Endothelial cell of umbilical vein (primary cell): Measurements from ENCODE around the gene PTPN14. TPM values are rescaled to one million over a fixed set of nuclear protein-coding genes. Genes with fewer than 3 reads are reported as not detected.
A peak's percentile ranks its signal among the peaks of the same experiment; 100 is the strongest.

Source experiments
- BruUV-seq: library from RNA; stranded (reverse); fragments of 400-500 nt; replicated peaks from 2 replicates; lab custom pipeline; 2021; lab: Mats Ljungman, UMichigan
- CTCF ChIA-PET: fragments of 300-600, 350-600 bp; sonication (Branson Sonifier 250); formaldehyde crosslinking; loops from one replicate; lab custom pipeline; 2021; ENCODE audit warnings: antibody characterized with exemption, inconsistent platforms; lab: Charles Lee
- POLR2A ChIA-PET: fragments of 300-600, 350-600 bp; sonication (Branson Sonifier 250); formaldehyde crosslinking; loops from one replicate; lab custom pipeline; 2021; ENCODE audit warnings: antibody characterized with exemption, inconsistent platforms; lab: Charles Lee
- DNase-seq: peaks from one replicate; pipeline ENCODE4 v3.0.0-alpha.2; 2011; ENCODE audit warnings: low read depth, low spot score
- FAIRE-seq: peaks from 2 replicates; lab custom pipeline; 2011; peaks lifted over from hg19 to GRCh38; lab: Jason Lieb, UNC
- H2AFZ ChIP-seq: 2 replicates; pipeline ENCODE4 v1.6.0; 2012; ENCODE audit warnings: low read depth, low read length, control low read depth, inconsistent platforms
- H3K27ac ChIP-seq: 2 replicates; pipeline ENCODE4 v1.5.1; 2011; ENCODE audit warnings: low read depth, mild to moderate bottlenecking, control low read depth, low read length, moderate library complexity; ENCODE audit not compliant: insufficient read depth
- H3K27me3 ChIP-seq, 2 experiments: 2 replicates each; pipeline versions ENCODE4 v1.6.0 to v1.6.1; 2011; ENCODE audit warnings: low read length in 2 of 2, mixed read lengths in 1 of 2; ENCODE audit not compliant: control insufficient read depth in 2 of 2, insufficient read depth in 2 of 2
- H3K36me3 ChIP-seq, 2 experiments: 2 replicates in 1 of 2; 3 replicates in 1 of 2; pipeline ENCODE4 v1.5.1; 2011; ENCODE audit warnings: low read length in 2 of 2, mild to moderate bottlenecking in 1 of 2, moderate library complexity in 1 of 2; ENCODE audit not compliant: control insufficient read depth in 2 of 2, insufficient read depth in 2 of 2; ENCODE audit errors: extremely low read depth in 1 of 2
- H3K4me1 ChIP-seq: 3 replicates; pipeline ENCODE4 v1.5.1; 2011; ENCODE audit warnings: mild to moderate bottlenecking, low read length; ENCODE audit not compliant: control insufficient read depth, insufficient read depth; ENCODE audit errors: extremely low read depth
- H3K4me2 ChIP-seq: 2 replicates; pipeline ENCODE4 v1.6.1; 2011; ENCODE audit warnings: low read length, control low read depth, mixed read lengths; ENCODE audit not compliant: insufficient read depth
- H3K4me3 ChIP-seq, 3 experiments: fragments of 200-600 bp in 1 of 3; sonication (generic), shearing (Covaris generic) in 1 of 3; replicated peaks in 1 of 3; 2 replicates each; pipeline ENCODE4 v1.5.1; 2011 to 2016; ENCODE audit warnings: control low read depth in 3 of 3, low read length in 3 of 3, mild to moderate bottlenecking in 2 of 3, inconsistent platforms in 1 of 3, low read depth in 1 of 3, moderate library complexity in 1 of 3; ENCODE audit not compliant: insufficient read depth in 1 of 3
- H3K79me2 ChIP-seq: 2 replicates; pipeline ENCODE4 v1.6.0; 2012; ENCODE audit warnings: low read length, inconsistent platforms; ENCODE audit not compliant: control insufficient read depth, insufficient read depth
- H3K9ac ChIP-seq: replicated peaks from 2 replicates; pipeline ENCODE3; 2011; ENCODE audit warnings: low read length, control low read depth; ENCODE audit not compliant: insufficient read depth; ENCODE audit errors: extremely low read depth
- H3K9me1 ChIP-seq: replicated peaks from 3 replicates; pipeline ENCODE4 v1.6.0; 2011; ENCODE audit warnings: mild to moderate bottlenecking, low read length; ENCODE audit not compliant: control insufficient read depth, insufficient read depth; ENCODE audit errors: extremely low read depth
- H3K9me3 ChIP-seq: replicated peaks from 2 replicates; pipeline ENCODE4 v1.5.1; 2012; ENCODE audit warnings: low read length, inconsistent platforms; ENCODE audit not compliant: control insufficient read depth, insufficient read depth
- H4K20me1 ChIP-seq: replicated peaks from 2 replicates; pipeline ENCODE3; 2011; ENCODE audit warnings: mild to moderate bottlenecking, low read length; ENCODE audit not compliant: control insufficient read depth, insufficient read depth; ENCODE audit errors: extremely low read depth
- EZH2 ChIP-seq: IDR thresholded peaks from 2 replicates; pipeline ENCODE4 v1.6.1; 2012; ENCODE audit warnings: borderline replicate concordance, low read depth, mild to moderate bottlenecking, moderate library complexity, low read length, inconsistent platforms; ENCODE audit not compliant: severe bottlenecking
- FOS ChIP-seq: IDR thresholded peaks from 2 replicates; pipeline ENCODE4 v1.6.1; 2011; ENCODE audit warnings: mild to moderate bottlenecking, low read length, moderate library complexity, borderline replicate concordance; ENCODE audit not compliant: insufficient read depth
- GATA2 ChIP-seq: IDR thresholded peaks from 2 replicates; pipeline ENCODE4 v1.7.0; 2011; ENCODE audit warnings: low read depth, mild to moderate bottlenecking, moderate library complexity, mixed read lengths, low read length; ENCODE audit not compliant: insufficient read length, insufficient read depth
- JUN ChIP-seq: IDR thresholded peaks from 2 replicates; pipeline ENCODE4 v1.6.1; 2011; ENCODE audit warnings: borderline replicate concordance, low read depth; ENCODE audit not compliant: insufficient read length, insufficient read depth
- MYC ChIP-seq: IDR thresholded peaks from one replicate; pipeline ENCODE4 v1.6.1; 2011; ENCODE audit warnings: mild to moderate bottlenecking, low read depth, low read length
- POLR2A ChIP-seq: IDR thresholded peaks from 2 replicates; pipeline ENCODE4 v1.6.1; 2012; ENCODE audit warnings: low read depth, mild to moderate bottlenecking, control low read depth, low read length
- POLR2AphosphoS5 ChIP-seq: IDR thresholded peaks from 2 replicates; pipeline ENCODE4 v1.6.1; 2012; ENCODE audit warnings: low read depth, mild to moderate bottlenecking, control low read depth, low read length, moderate library complexity; ENCODE audit not compliant: insufficient read depth
- dilution Hi-C: fragments of 300-500 bp; cut with MboI; formaldehyde crosslinking; loops from one replicate; pipeline ENCODE4 v1.15.0; 2019; ENCODE audit warnings: low sequenced_read_pairs; ENCODE audit not compliant: extremely low pct_ligation_motif_present
- intact Hi-C: fragments of 100-400 bp; cut with micrococcal nuclease; formaldehyde crosslinking; loops from one replicate; pipeline ENCODE4 v1.10.0; 2022
- polyA plus RNA-seq, 4 experiments: library from polyadenylated mRNA; depleted of rRNA in 3 of 4; stranded (reverse) in 3 of 4; unstranded in 1 of 4; fragments of >200 nt; gene quantifications; 2 replicates each; pipeline versions ENCODE4 v1.2.1 to v1.2.3, GENCODE V29; 2011 to 2012; ENCODE audit warnings: missing spikeins in 1 of 4
- total RNA-seq: library from RNA; stranded (reverse); gene quantifications from 2 replicates; pipeline ENCODE4 v1.2.3, GENCODE V29; 2021
- TF ChIP-seq, protein P1 (sequence below): IDR thresholded peaks from 2 replicates; pipeline ENCODE4 v1.6.1; 2011; ENCODE audit not compliant: insufficient read depth, insufficient read length
- TF ChIP-seq, protein P2 (sequence below), 2 donors: IDR thresholded peaks; 1 replicate in 1 of 2; 2 replicates in 1 of 2; pipeline ENCODE4 v1.5.1; 2011; ENCODE audit warnings: low read length in 2 of 2, mild to moderate bottlenecking in 2 of 2, moderate library complexity in 2 of 2, control low read depth in 1 of 2, inconsistent platforms in 1 of 2, low read depth in 1 of 2; ENCODE audit not compliant: insufficient read depth in 1 of 2; ENCODE audit errors: extremely low read depth in 1 of 2

PTPN14 gene
- total and polyA plus RNA-seq, 2 donors (not counting 3 experiments of a cell fraction or from before 2014, with no cell fraction given), result 18.5 to 93.0 TPM

- Histone ChIP-seq H3K36me3 (peaks cover 6 to 22% of the 10 kb centered on the region in 2 experiments), H3K4me3 (no peak overlapping the region), H3K9ac (no peak overlapping the region), H3K27ac (no peak overlapping the region), H3K4me2 (no peak overlapping the region), H2AFZ (no peak overlapping the region), H3K9me1 (peaks cover 3% of the 10 kb centered on the region), H3K9me3 (no peaks in the 10 kb centered on the region), H3K79me2 (no peaks in the 10 kb centered on the region), H3K4me1 (no peaks in the 10 kb centered on the region), H4K20me1 (no peaks in the 10 kb centered on the region), H3K27me3 (no peaks in the 10 kb centered on the region)
- no peak for TF ChIP-seq EZH2
- no peak for TF ChIP-seq POLR2AphosphoS5
- TF ChIP-seq MYC, result no peak
- TF ChIP-seq JUN, result no peak
- TF ChIP-seq FOS, result no peak
- TF ChIP-seq GATA2, result no peak
- TF ChIP-seq, protein P1, sequence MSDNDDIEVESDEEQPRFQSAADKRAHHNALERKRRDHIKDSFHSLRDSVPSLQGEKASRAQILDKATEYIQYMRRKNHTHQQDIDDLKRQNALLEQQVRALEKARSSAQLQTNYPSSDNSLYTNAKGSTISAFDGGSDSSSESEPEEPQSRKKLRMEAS, result no peak
- no peak for TF ChIP-seq POLR2A
- TF ChIP-seq, protein P2, sequence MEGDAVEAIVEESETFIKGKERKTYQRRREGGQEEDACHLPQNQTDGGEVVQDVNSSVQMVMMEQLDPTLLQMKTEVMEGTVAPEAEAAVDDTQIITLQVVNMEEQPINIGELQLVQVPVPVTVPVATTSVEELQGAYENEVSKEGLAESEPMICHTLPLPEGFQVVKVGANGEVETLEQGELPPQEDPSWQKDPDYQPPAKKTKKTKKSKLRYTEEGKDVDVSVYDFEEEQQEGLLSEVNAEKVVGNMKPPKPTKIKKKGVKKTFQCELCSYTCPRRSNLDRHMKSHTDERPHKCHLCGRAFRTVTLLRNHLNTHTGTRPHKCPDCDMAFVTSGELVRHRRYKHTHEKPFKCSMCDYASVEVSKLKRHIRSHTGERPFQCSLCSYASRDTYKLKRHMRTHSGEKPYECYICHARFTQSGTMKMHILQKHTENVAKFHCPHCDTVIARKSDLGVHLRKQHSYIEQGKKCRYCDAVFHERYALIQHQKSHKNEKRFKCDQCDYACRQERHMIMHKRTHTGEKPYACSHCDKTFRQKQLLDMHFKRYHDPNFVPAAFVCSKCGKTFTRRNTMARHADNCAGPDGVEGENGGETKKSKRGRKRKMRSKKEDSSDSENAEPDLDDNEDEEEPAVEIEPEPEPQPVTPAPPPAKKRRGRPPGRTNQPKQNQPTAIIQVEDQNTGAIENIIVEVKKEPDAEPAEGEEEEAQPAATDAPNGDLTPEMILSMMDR (IDR thresholded peaks at IDR 0.05; ENCODE audit: extremely low read depth in 1 of 2, insufficient read depth in 1 of 2, low read depth in 1 of 2, low read length in 2 of 2), result no peak
- FAIRE-seq (no peak), DNase-seq (no peak)
- dilution Hi-C loops (loop anchor here (25.0 kb wide), 1 partner anchor 238 kb away; no protein-coding TSS in a partner anchor), intact Hi-C loops (no loop called here)
- BruUV-seq, result TSS peak; percentile 3
- POLR2A ChIA-PET, result no interaction called here
- CTCF ChIA-PET, result interaction anchor here (0.8 to 2.7 kb wide), 3 partner anchors 17 to 236 kb away, joined by 3 to 14 read pairs (median 10); no protein-coding TSS in a partner anchor
Measured at GRCh38 chr1:214349781-214350180, 201.6 kb downstream of the PTPN14 start.
